K562 (cell line): ENCODE results near the gene ZCCHC14. TPM values are rescaled to one million over a fixed set of nuclear protein-coding genes. Genes with fewer than 3 reads are reported as not detected.

Experiments used
- ATAC-seq: fragments of 200-7000 bp; cut with Tn5 transposase; 3 replicates; pipeline ENCODE4 v1.9.1; 2020; ENCODE audit warnings: moderate library complexity
- Bru-seq: library from RNA; stranded (reverse); fragments of 400-500 nt; gene quantifications from one replicate; lab custom pipeline; 2021; lab: Mats Ljungman, UMichigan
- BruChase-seq, 2 experiments: library from RNA; stranded (reverse); fragments of 400-500 nt; gene quantifications; one replicate each; lab custom pipeline; 2021; lab: Mats Ljungman, UMichigan
- BruUV-seq: library from RNA; stranded (reverse); fragments of 400-500 nt; replicated peaks from 2 replicates; lab custom pipeline; 2021; lab: Mats Ljungman, UMichigan
- CTCF ChIA-PET: fragments of 300-600 bp; formaldehyde crosslinking; extraction: SDS; loops from one replicate; lab custom pipeline; 2021; ENCODE audit warnings: low intra/inter-chr PET ratio; lab: Yijun Ruan, JAX
- POLR2A ChIA-PET: fragments of 300-600, 350-650 bp; sonication (Branson Sonifier 250); formaldehyde crosslinking; extraction: SDS; loops from one replicate; lab custom pipeline; 2021; ENCODE audit warnings: antibody characterized with exemption, inconsistent platforms; lab: Yijun Ruan, JAX
- DNase-seq, 4 experiments: peaks; one replicate each; pipeline versions ENCODE4 v3.0.0 to v3.0.0-alpha.2; 2011 to 2018; ENCODE audit warnings: low spot score in 3 of 4, mixed read lengths in 3 of 4; ENCODE audit errors: extremely low read depth in 1 of 4
- FAIRE-seq: peaks from 2 replicates; lab custom pipeline; 2011; peaks lifted over from hg19 to GRCh38; lab: Jason Lieb, UNC
- H2AFZ ChIP-seq: 2 replicates; pipeline ENCODE4 v1.6.0; 2011; ENCODE audit warnings: low read depth, low read length, control low read depth, inconsistent platforms
- H3K27ac ChIP-seq: fragments of 200-600 bp; 3 replicates; pipeline ENCODE4 v1.8.0; 2011; ENCODE audit warnings: low read depth, mild to moderate bottlenecking, control low read depth, inconsistent platforms, low read length, moderate library complexity, mixed read lengths; ENCODE audit errors: extremely low read depth
- H3K27me3 ChIP-seq, 2 experiments: fragments of 300-600 bp in 1 of 2; 2 replicates in 1 of 2; 3 replicates in 1 of 2; pipeline versions ENCODE4 v1.6.0 to v1.8.0; 2011; ENCODE audit warnings: inconsistent platforms in 2 of 2, low read length in 2 of 2, mild to moderate bottlenecking in 1 of 2, mixed read lengths in 1 of 2, moderate library complexity in 1 of 2; ENCODE audit not compliant: control insufficient read depth in 2 of 2, insufficient read depth in 2 of 2
- H3K36me3 ChIP-seq: fragments of 300-600 bp; 3 replicates; pipeline ENCODE4 v1.8.0; 2011; ENCODE audit warnings: mild to moderate bottlenecking, low read length, inconsistent platforms; ENCODE audit not compliant: control insufficient read depth, insufficient read depth
- H3K4me1 ChIP-seq, 2 experiments: fragments of 200-600 bp in 1 of 2; replicated peaks in 1 of 2; 2 replicates in 1 of 2; 3 replicates in 1 of 2; pipeline versions ENCODE4 v1.5.1 to v1.8.0; 2011; ENCODE audit warnings: inconsistent platforms in 2 of 2, low read length in 2 of 2, mild to moderate bottlenecking in 1 of 2, mixed read lengths in 1 of 2, moderate library complexity in 1 of 2; ENCODE audit not compliant: control insufficient read depth in 2 of 2, insufficient read depth in 2 of 2
- H3K4me2 ChIP-seq: 2 replicates; pipeline ENCODE4 v1.6.1; 2011; ENCODE audit warnings: low read length, control low read depth, inconsistent platforms, mixed read lengths; ENCODE audit not compliant: insufficient read depth
- H3K4me3 ChIP-seq: fragments of 200-600 bp; sonication (generic), shearing (Covaris generic); 2 replicates; pipeline ENCODE4 v1.5.1; 2016; ENCODE audit warnings: control low read depth, inconsistent platforms
- H3K79me2 ChIP-seq: fragments of 200-600 bp; 3 replicates; pipeline ENCODE4 v1.8.0; 2011; ENCODE audit warnings: low read length, inconsistent platforms; ENCODE audit not compliant: control insufficient read depth, insufficient read depth
- H3K9ac ChIP-seq, 2 experiments: 2 replicates each; pipeline versions ENCODE4 v1.6.0 to v1.6.1; 2011; ENCODE audit warnings: low read depth in 2 of 2, low read length in 2 of 2, control low read depth in 1 of 2, inconsistent platforms in 1 of 2, mild to moderate bottlenecking in 1 of 2, mixed read lengths in 1 of 2; ENCODE audit not compliant: insufficient read depth in 1 of 2
- H3K9me1 ChIP-seq: one replicate; pipeline ENCODE4 v1.6.0; 2011; ENCODE audit warnings: inconsistent platforms, mild to moderate bottlenecking, low read length, moderate library complexity; ENCODE audit not compliant: control insufficient read depth, insufficient read depth
- H3K9me3 ChIP-seq: replicated peaks from 2 replicates; pipeline ENCODE4 v1.5.1; 2011; ENCODE audit warnings: low read depth, low read length, inconsistent platforms; ENCODE audit not compliant: control insufficient read depth, insufficient read depth
- H4K20me1 ChIP-seq: replicated peaks from 2 replicates; pipeline ENCODE4 v1.6.1; 2011; ENCODE audit warnings: low read length, inconsistent platforms, mixed read lengths; ENCODE audit not compliant: control insufficient read depth, insufficient read depth
- CBX3 ChIP-seq, 2 experiments: IDR thresholded peaks; 1 replicate in 1 of 2; 2 replicates in 1 of 2; pipeline ENCODE4 v1.6.1; 2012; ENCODE audit warnings: inconsistent platforms in 2 of 2, low read length in 2 of 2, borderline replicate concordance in 1 of 2, control low read depth in 1 of 2
- FOSL1 ChIP-seq: fragments of 200-800 bp; sonication (Bioruptor generic); conservative IDR thresholded peaks from 2 replicates; pipeline ENCODE4 v1.6.1; 2016; ENCODE audit warnings: missing genetic modification characterization, missing compliant biosample characterization
- JUN ChIP-seq, 2 experiments: sonication (generic) in 1 of 2; formaldehyde crosslinking in 1 of 2; IDR thresholded peaks; 2 replicates each; pipeline versions ENCODE4 v1.6.1 to v1.8.0; 2012 to 2022; ENCODE audit warnings: borderline replicate concordance in 2 of 2, mild to moderate bottlenecking in 2 of 2, improper control_type of control experiment in 1 of 2, low read depth in 1 of 2, low read length in 1 of 2, missing genetic modification reagents in 1 of 2
- NR3C1 ChIP-seq: sonication (generic); formaldehyde crosslinking; IDR thresholded peaks from 2 replicates; pipeline ENCODE4 v1.8.1; 2022; ENCODE audit warnings: missing genetic modification reagents
- WGBS: fragments of 100-300 bp; shearing (Covaris generic); methylation state at CpG from one replicate; pipeline ENCODE4 v1.1.6; 2016; ENCODE audit warnings: low coverage, mixed read lengths; ENCODE audit not compliant: insufficient coverage; ENCODE audit errors: missing lambda C conversion rate; 5-methylcytosine and 5-hydroxymethylcytosine counted together
- in situ Hi-C: fragments of 300-500 bp; cut with MboI; formaldehyde crosslinking; loops from 4 replicates; pipeline ENCODE4 v1.15.0; 2018; ENCODE audit warnings: inconsistent platforms, mixed read lengths
- intact Hi-C: fragments of 100-400 bp; cut with micrococcal nuclease; formaldehyde crosslinking; loops from 2 replicates; pipeline ENCODE4 v1.14.2; 2022
- long read RNA-seq, 3 experiments: library from polyadenylated mRNA in 2 of 3; library from RNA in 1 of 3; unstranded in 2 of 3; stranded (forward) in 1 of 3; transcript quantifications; one replicate each; pipeline ENCODE4 v2.0.0, GENCODE V29; 2019 to 2022
- polyA minus RNA-seq, 3 experiments: library from RNA; depleted of rRNA, polyadenylated mRNA; stranded (reverse); fragments of >200 nt; gene quantifications; 2 replicates each; pipeline ENCODE4 v1.2.3, GENCODE V29; 2011
- polyA plus RNA-seq, 8 experiments: library from polyadenylated mRNA; depleted of rRNA in 4 of 8; stranded (reverse) in 5 of 8; unstranded in 3 of 8; fragments of >200 nt; fragmentation: Nextera tagmentation in 2 of 8; fragmentation: Illumina TruSeq in 1 of 8; extraction: Ambion mirVana in 2 of 8; extraction: Trizol in 1 of 8; gene quantifications; 2 replicates each; pipeline versions ENCODE4 v1.2.1 to v1.2.3, GENCODE V29; 2011 to 2014; ENCODE audit warnings: inconsistent platforms in 1 of 8, missing spikeins in 1 of 8
- total RNA-seq, 7 experiments: library from RNA; depleted of rRNA in 6 of 7; stranded (reverse); fragments of >200 nt in 6 of 7; fragmentation: Illumina TruSeq in 2 of 7; extraction: Trizol in 2 of 7; gene quantifications; 2 replicates each; pipeline versions ENCODE4 v1.2.1 to v1.2.3, GENCODE V29; 2011 to 2021; ENCODE audit warnings: low replicate concordance in 1 of 7

ZCCHC14 gene
- 12.3 and 12.8 TPM in 2 replicates for total RNA-seq (2011; cell fraction: chromatin; rRNA removed; ENCODE audit: low replicate concordance)
- total RNA-seq (2011; cell fraction: nucleolus; rRNA removed), result 8.2 and 10.7 TPM in 2 replicates
- total RNA-seq (2011; cell fraction: nucleoplasm; rRNA removed), result 7.7 and 8.7 TPM in 2 replicates
- total RNA-seq (2014; rRNA removed) (3.0 and 3.6 TPM in 2 replicates), total RNA-seq (2014; rRNA removed; fragmentation: Illumina TruSeq; extraction: Trizol) (2.1 and 2.3 TPM in 2 replicates), total RNA-seq (2015; rRNA removed; fragmentation: Illumina TruSeq; extraction: Trizol) (2.9 and 3.3 TPM in 2 replicates), total RNA-seq (2021) (12.4 and 12.8 TPM in 2 replicates), polyA plus RNA-seq (2011; rRNA removed) (1.8 and 2.4 TPM in 2 replicates), polyA plus RNA-seq (2014; fragmentation: Illumina TruSeq; extraction: Trizol) (5.9 and 6.0 TPM in 2 replicates), polyA plus RNA-seq (2014; fragmentation: Nextera tagmentation; extraction: Ambion mirVana) (1 to 10 TPM; 1.5 TPM), polyA plus RNA-seq (2014; rRNA removed) (5.1 and 5.5 TPM in 2 replicates), polyA minus RNA-seq (2011; rRNA and poly(A)+ RNA removed) (2.8 and 3.0 TPM in 2 replicates), Bru-seq, nascent RNA (percentile 57 among the genes with signal in this experiment), BruChase-seq, experiment 1, labeled RNA remaining after a 2-hour chase (percentile 66 among the genes with signal in this experiment), BruChase-seq, experiment 2, labeled RNA remaining after a 6-hour chase (percentile 70 among the genes with signal in this experiment)
- 1.9 and 2.9 TPM in 2 replicates for polyA plus RNA-seq (2011; cell fraction: cytosol; rRNA removed)
- 8.2 and 15.7 TPM in 2 replicates for polyA plus RNA-seq (2011; cell fraction: nucleus; rRNA removed)
- 7.3 and 8.2 TPM in 2 replicates for polyA plus RNA-seq (2012)
- polyA minus RNA-seq (2011; cell fraction: cytosol; rRNA and poly(A)+ RNA removed), result 5.0 and 7.8 TPM in 2 replicates
- 6.2 and 6.7 TPM in 2 replicates for polyA minus RNA-seq (2011; cell fraction: nucleus; rRNA and poly(A)+ RNA removed)
- long read RNA-seq, experiment 1, partial matches to known transcripts, result 16 of 45 reads
- long read RNA-seq, experiment 1, other reads (novel, unspliced or antisense), result 29 of 45 reads
- long read RNA-seq, experiment 2, full-length matches to known transcripts, result 1 of 7 reads
- long read RNA-seq, experiment 2, partial matches to known transcripts, result 0 of 7 reads
- long read RNA-seq, experiment 2, other reads (novel, unspliced or antisense), result 6 of 7 reads
- long read RNA-seq, experiment 3, partial matches to known transcripts, result 2 of 4 reads
- long read RNA-seq, experiment 3, other reads (novel, unspliced or antisense), result 2 of 4 reads

GRCh38 chr16:87492721-87493607 lies at the start of gene ZCCHC14:
Gene ZCCHC14 (minus strand): TSS chr16:87493024. CDS start chr16:87492238, 786 bp downstream.
- Histone ChIP-seq H3K27ac (peak within 1 kb of the TSS; percentile 54; the same call in 1 of the 3 replicates), H3K4me2 (peak within 1 kb of the TSS; percentile 49), H3K4me1 (peaks cover 14 to 28% of the 10 kb centered on the region in 2 experiments; a peak in 4 of 5 replicates), H3K9me1 (peaks cover 6% of the 10 kb centered on the region), H3K9me3 (no peaks in the 10 kb centered on the region), H3K4me3 (peak within 1 kb of the TSS; percentile 53), H3K36me3 (0 out of 3 replicates have a peak, but pooled peaks cover 3% of the 10 kb centered on the region), H3K9ac (peak within 1 kb of the TSS; percentile 50 to 86; a peak in 3 of 4 replicates), H4K20me1 (peaks cover 21% of the 10 kb centered on the region), H3K27me3 (no peaks in the 10 kb centered on the region; a peak in 2 of 5 replicates), H2AFZ (peak within 1 kb of the TSS; percentile 68), H3K79me2 (peaks cover 19% of the 10 kb centered on the region)
- 1% methylated on average over 66 of the region's 119 CpGs for WGBS
- ATAC-seq, result peak; percentile 99
- POLR2A ChIA-PET, result no interaction called here
- DNase-seq, result peak; percentile 99
- no TSS peak for BruUV-seq
- intact Hi-C loops (loop anchor here (1.0 to 5.0 kb wide), 2 partner anchors 32 to 101 kb away; partner anchors contain the start of gene MAP1LC3B), in situ Hi-C loops (no loop called here)
- peak; percentile 88 for FAIRE-seq
- CTCF ChIA-PET, result no interaction called here
- 0 out of 2 replicates have a peak, but pooled peaks have one; percentile 13 for TF ChIP-seq JUN (IDR thresholded peaks at IDR 0.05; ENCODE audit: borderline replicate concordance, low read depth, low read length)
- TF ChIP-seq JUN (CRISPR knock-in tag; IDR thresholded peaks at IDR 0.05; ENCODE audit: borderline replicate concordance), result no peak
- 0 out of 2 replicates have a peak, but pooled peaks have one; percentile 23 for TF ChIP-seq FOSL1 (tag)
- TF ChIP-seq NR3C1 (CRISPR knock-in tag), result no peak
- peak in 1 of 2 experiments; percentile 36; a peak in 2 of 3 replicates for TF ChIP-seq CBX3 (IDR thresholded peaks at IDR 0.05; ENCODE audit: borderline replicate concordance in 1 of 2, low read length in 2 of 2)
